Muscle layer of duodenum (tissue), 2 donors: Measurements from ENCODE around the gene KDM2B.
A peak's percentile ranks its signal among the peaks of the same experiment; 100 is the strongest.

Source experiments
- H3K27ac ChIP-seq: one replicate; pipeline ENCODE4 v1.7.0; 2013; ENCODE audit warnings: mild to moderate bottlenecking, low read length
- H3K27me3 ChIP-seq: one replicate; pipeline ENCODE4 v1.7.0; 2013; ENCODE audit warnings: low read depth, mild to moderate bottlenecking, control low read depth, low read length
- H3K36me3 ChIP-seq, 2 donors: one replicate each; pipeline ENCODE4 v1.7.0; 2013; ENCODE audit warnings: low read length in 2 of 2, control low read depth in 1 of 2, mild to moderate bottlenecking in 1 of 2; ENCODE audit not compliant: insufficient read depth in 2 of 2, control insufficient read depth in 1 of 2
- H3K4me1 ChIP-seq, 2 donors: one replicate each; pipeline ENCODE4 v1.7.0; 2013; ENCODE audit warnings: low read length in 2 of 2, mild to moderate bottlenecking in 2 of 2, control low read depth in 1 of 2, moderate library complexity in 1 of 2; ENCODE audit not compliant: insufficient read depth in 2 of 2, control insufficient read depth in 1 of 2
- H3K4me3 ChIP-seq, 2 donors: one replicate each; pipeline ENCODE4 v1.7.0; 2013; ENCODE audit warnings: low read length in 2 of 2, low read depth in 1 of 2, mild to moderate bottlenecking in 1 of 2
- H3K9me3 ChIP-seq, 2 donors: one replicate each; pipeline ENCODE4 v1.7.0; 2013; ENCODE audit warnings: low read length in 2 of 2, control low read depth in 1 of 2, mild to moderate bottlenecking in 1 of 2; ENCODE audit not compliant: control insufficient read depth in 1 of 2
- donor health status: healthy.

KDM2B gene

DNA sequence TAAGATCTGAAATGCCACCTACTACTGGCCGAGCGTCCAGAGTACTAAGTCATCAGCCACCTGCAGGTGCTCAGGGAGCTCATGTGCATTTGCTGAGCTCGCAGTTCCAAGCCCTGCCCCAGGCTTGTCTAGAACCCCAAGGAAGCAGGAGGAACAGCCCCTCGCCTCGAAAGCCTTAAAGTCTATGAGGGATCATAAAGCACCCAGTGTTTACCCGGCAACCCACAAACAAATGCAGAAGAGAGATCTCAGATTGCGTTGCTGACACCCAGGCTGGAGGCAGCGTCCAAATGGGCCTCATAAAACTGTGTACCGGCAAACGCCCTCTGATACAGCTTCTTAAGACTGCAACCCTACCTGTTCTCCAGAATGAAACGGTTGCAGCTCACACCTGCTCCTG is 6.8 kb downstream of the KDM2B start:
- H3K4me1 ChIP-seq = peaks cover 3 to 44% of the 10 kb centered on the region in 2 donors
- no peak overlapping the region for H3K27ac ChIP-seq
- no peak overlapping the region for H3K4me3 ChIP-seq
- no peaks in the 10 kb centered on the region for H3K36me3 ChIP-seq
- H3K9me3 ChIP-seq = no peaks in the 10 kb centered on the region
- H3K27me3 ChIP-seq = no peaks in the 10 kb centered on the region

GRCh38 chr12:121571920-121572319 is 8.9 kb downstream of the KDM2B start:
- Histone ChIP-seq H3K4me1 (peaks cover 7 to 33% of the 10 kb centered on the region in 2 donors), H3K36me3 (no peaks in the 10 kb centered on the region), H3K27ac (no peak overlapping the region), H3K9me3 (no peaks in the 10 kb centered on the region), H3K27me3 (no peaks in the 10 kb centered on the region), H3K4me3 (no peak overlapping the region)

DNA sequence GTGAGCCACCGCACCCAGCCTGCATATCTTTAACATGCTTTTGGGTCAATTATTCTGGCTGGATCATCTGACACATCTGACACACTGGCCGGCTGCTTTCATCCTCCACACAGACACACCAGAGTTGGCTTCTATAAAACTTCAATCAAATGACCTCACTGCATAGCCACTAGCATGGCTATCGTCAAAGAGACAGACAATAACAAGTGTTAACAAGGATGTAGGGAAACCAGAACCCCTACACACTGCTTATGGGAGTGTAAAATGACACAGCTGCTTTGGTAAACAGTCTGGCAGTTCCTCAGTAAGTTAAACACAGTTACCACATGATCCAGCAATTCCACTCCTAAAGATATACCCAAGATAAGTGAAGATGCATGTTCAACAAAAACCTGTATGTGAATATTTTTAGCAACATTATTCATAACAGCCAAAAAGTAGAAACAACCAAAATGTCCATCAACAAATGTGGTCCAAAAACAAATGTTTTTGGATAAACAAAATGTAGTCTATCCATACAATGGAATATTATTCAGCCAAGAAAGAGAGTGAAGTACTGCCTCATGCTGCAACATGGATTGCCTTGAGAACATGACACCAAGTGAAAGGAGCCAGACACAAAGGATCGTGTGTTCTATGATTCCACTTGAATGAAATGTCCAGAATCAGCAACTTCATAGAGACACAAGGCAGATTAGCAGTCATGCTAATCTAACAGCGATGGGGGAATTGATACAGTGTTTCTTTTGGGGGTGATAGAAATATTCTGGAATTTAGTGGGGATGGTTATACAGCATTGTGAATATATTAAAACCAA is 10.1 kb downstream of the KDM2B start:
- H3K9me3 ChIP-seq = no peaks in the 10 kb centered on the region
- H3K4me1 ChIP-seq = peaks cover 7 to 23% of the 10 kb centered on the region in 2 donors
- no peak overlapping the region for H3K27ac ChIP-seq
- no peaks in the 10 kb centered on the region for H3K36me3 ChIP-seq
- no peaks in the 10 kb centered on the region for H3K27me3 ChIP-seq
- no peak overlapping the region for H3K4me3 ChIP-seq

GRCh38 chr12:121568971-121569751 is 11.7 kb downstream of the KDM2B start:
- Histone ChIP-seq H3K36me3 (no peaks in the 10 kb centered on the region), H3K9me3 (no peaks in the 10 kb centered on the region), H3K4me3 (peak overlapping the region in 1 of 2 donors; percentile 44), H3K4me1 (peaks cover 7 to 23% of the 10 kb centered on the region in 2 donors), H3K27ac (no peak overlapping the region), H3K27me3 (no peaks in the 10 kb centered on the region)

DNA sequence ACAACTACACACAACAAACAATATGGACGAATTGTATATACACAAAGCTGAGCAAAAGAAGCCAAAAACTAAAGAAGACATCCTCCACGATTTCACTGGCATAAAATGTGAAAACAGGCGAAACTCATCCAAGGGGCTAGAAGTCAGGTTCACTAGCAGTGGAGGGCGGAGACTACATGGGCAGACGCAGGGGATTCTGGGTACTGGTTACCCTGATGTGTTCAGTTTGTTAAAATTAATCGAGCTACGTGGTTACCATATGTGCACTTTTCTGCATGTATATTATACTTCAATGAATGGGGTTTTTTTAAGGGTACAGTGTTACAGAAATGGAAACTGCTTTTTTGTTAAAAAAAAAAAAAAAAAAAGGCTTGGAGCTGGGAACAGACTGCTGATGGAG is 12.3 kb downstream of the KDM2B start:
- H3K4me3 ChIP-seq = peak overlapping the region in 1 of 2 donors; percentile 44
- peaks cover 7 to 23% of the 10 kb centered on the region in 2 donors for H3K4me1 ChIP-seq
- no peaks in the 10 kb centered on the region for H3K27me3 ChIP-seq
- H3K36me3 ChIP-seq = no peaks in the 10 kb centered on the region
- no peaks in the 10 kb centered on the region for H3K9me3 ChIP-seq
- no peak overlapping the region for H3K27ac ChIP-seq

DNA sequence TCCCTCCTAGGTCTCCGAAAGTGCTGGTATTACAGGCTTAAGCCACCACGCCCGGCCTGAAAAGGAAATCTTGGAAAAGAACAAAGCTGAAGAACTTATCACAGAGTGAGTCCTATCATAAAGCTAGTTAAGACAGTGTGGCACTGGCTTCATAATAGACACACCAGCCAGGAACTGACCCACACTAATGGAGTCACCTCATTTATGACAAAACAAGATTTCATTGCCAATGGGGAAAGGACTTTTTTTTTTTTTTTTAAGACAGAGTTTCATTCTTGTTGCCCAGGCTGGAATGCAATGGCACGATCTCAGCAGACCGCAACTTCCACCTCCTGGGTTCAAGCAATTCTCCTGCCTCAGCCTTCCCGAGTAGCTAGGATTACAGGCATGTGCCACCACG is 15.7 kb downstream of the KDM2B start:
- H3K27ac ChIP-seq = no peak overlapping the region

DNA sequence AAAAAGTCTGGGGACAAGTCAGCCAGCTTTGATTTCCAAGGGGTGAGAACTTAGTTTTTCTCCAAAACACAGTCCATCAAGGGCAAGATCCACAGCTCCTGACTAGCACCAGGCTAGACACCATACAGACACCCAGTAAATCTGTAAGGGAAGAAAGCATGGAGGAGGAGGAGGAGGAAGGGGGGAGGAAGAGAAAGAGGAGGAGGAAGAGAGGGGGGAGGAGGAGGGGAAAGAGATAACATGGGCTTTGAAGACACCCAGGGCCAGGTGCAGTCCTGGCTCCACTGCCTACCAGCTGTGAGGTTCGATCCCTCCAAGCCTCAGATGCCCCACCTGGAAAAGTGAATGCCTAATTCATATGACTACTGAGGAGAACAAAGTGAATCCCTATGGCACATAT is 18.3 kb downstream of the KDM2B start:
- Histone ChIP-seq H3K4me3 (no peak overlapping the region), H3K36me3 (no peaks in the 10 kb centered on the region), H3K4me1 (peaks cover 0 to 7% of the 10 kb centered on the region in 2 donors), H3K27ac (no peak overlapping the region), H3K9me3 (no peaks in the 10 kb centered on the region), H3K27me3 (no peaks in the 10 kb centered on the region)

More for the DNA sequence above, 15.7 kb downstream of the KDM2B start:
- no peaks in the 10 kb centered on the region for H3K27me3 ChIP-seq
- peaks cover 7 to 24% of the 10 kb centered on the region in 2 donors for H3K4me1 ChIP-seq
- H3K4me3 ChIP-seq = no peak overlapping the region
- H3K36me3 ChIP-seq = no peaks in the 10 kb centered on the region
- H3K9me3 ChIP-seq = no peaks in the 10 kb centered on the region

- H3K4me1 ChIP-seq = peaks cover 0 to 7% of the 10 kb centered on the region in 2 donors
- H3K27ac ChIP-seq = no peak overlapping the region
- H3K4me3 ChIP-seq = no peak overlapping the region
- H3K27me3 ChIP-seq = no peaks in the 10 kb centered on the region
- H3K36me3 ChIP-seq = no peaks in the 10 kb centered on the region
- no peaks in the 10 kb centered on the region for H3K9me3 ChIP-seq
Observed at GRCh38 chr12:121561009-121561395, 19.8 kb downstream of the KDM2B start.

DNA sequence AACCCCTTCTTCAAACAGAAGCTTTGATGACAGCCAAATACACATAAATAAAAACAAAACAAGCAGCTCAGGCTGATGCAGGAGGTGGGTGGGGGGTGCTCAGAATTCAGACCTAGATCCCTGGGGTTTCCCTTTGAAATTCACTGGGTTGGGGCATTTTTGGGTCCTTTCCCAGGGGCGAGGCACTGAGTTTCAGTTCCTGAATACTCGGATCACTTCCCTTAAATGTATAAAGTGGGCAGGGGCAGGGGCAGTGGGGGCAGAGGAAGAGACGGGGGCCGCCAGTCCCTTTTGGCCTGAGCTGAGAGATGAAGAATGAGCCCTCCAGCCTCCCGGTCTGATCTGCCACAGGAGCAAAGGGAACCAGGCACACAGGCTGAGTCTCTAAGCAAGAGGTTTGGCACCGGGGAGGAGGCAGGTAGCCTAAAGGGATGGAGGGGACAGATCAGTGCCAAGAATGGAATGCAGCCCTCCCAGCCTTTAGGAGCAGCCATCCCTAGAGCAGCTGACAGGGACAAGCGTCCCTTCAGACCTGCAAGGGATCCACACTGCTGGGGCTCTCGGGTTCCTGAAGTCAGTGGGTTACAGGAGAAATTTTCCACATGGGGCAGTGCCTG is 20.3 kb downstream of the KDM2B start:
- Histone ChIP-seq H3K36me3 (no peaks in the 10 kb centered on the region), H3K9me3 (no peaks in the 10 kb centered on the region), H3K27ac (no peak overlapping the region), H3K27me3 (no peaks in the 10 kb centered on the region), H3K4me1 (peaks cover 0 to 7% of the 10 kb centered on the region in 2 donors), H3K4me3 (no peak overlapping the region)

GRCh38 chr12:121558956-121559355 is 21.9 kb downstream of the KDM2B start:
- Histone ChIP-seq H3K27ac (no peak overlapping the region), H3K27me3 (no peaks in the 10 kb centered on the region), H3K9me3 (no peaks in the 10 kb centered on the region), H3K4me3 (no peak overlapping the region), H3K36me3 (no peaks in the 10 kb centered on the region), H3K4me1 (peaks cover 0 to 7% of the 10 kb centered on the region in 2 donors)

GRCh38 chr12:121550974-121551634 is 29.7 kb downstream of the KDM2B start:
- H3K4me1 ChIP-seq = peaks cover 0 to 4% of the 10 kb centered on the region in 2 donors
- H3K4me3 ChIP-seq = no peak overlapping the region
- H3K27me3 ChIP-seq = no peaks in the 10 kb centered on the region
- H3K27ac ChIP-seq = no peak overlapping the region
- H3K9me3 ChIP-seq = no peaks in the 10 kb centered on the region
- H3K36me3 ChIP-seq = peaks cover 0 to 9% of the 10 kb centered on the region in 2 donors
